HG03378 (cell line): Measurements from ENCODE around the gene INSM2.

ENCODE experiments used
- ATAC-seq: cut with Tn5 transposase; IDR thresholded peaks from one replicate; pipeline ENCODE4 v1.9.1; 2021; ENCODE audit warnings: mild to moderate bottlenecking, moderate library complexity; ENCODE audit not compliant: unreplicated experiment

Gene INSM2

GRCh38 chr14:35543006-35543405 lies 9.0 kb downstream of the INSM2 start:
- ATAC-seq = no peak

GRCh38 chr14:35549551-35549950 lies 15.6 kb downstream of the INSM2 start:
- ATAC-seq = no peak

GRCh38 chr14:35551081-35551480 lies 17.1 kb downstream of the INSM2 start:
- ATAC-seq = no peak

GRCh38 chr14:35553808-35554207 lies 19.8 kb downstream of the INSM2 start:
- ATAC-seq = no peak

- no peak for ATAC-seq
Observed at GRCh38 chr14:35556548-35556947, 22.6 kb downstream of the INSM2 start.

- no peak for ATAC-seq
Observed at GRCh38 chr14:35557221-35557747, 23.3 kb downstream of the INSM2 start.

GRCh38 chr14:35558680-35559079 lies 24.7 kb downstream of the INSM2 start:
- ATAC-seq = no peak

- no peak for ATAC-seq
Observed at GRCh38 chr14:35565871-35566464, 32.0 kb downstream of the INSM2 start.

- ATAC-seq = no peak
Observed at GRCh38 chr14:35571598-35571997, 37.6 kb downstream of the INSM2 start.

- ATAC-seq = no peak
Observed at GRCh38 chr14:35573911-35574310, 39.9 kb downstream of the INSM2 start.

GRCh38 chr14:35576260-35576659 lies 42.3 kb downstream of the INSM2 start:
- ATAC-seq = no peak

- no peak for ATAC-seq
Observed at GRCh38 chr14:35576856-35577255, 42.9 kb downstream of the INSM2 start.

GRCh38 chr14:35578135-35578534 lies 44.2 kb downstream of the INSM2 start:
- no peak for ATAC-seq

- no peak for ATAC-seq
Observed at GRCh38 chr14:35578639-35579038, 44.7 kb downstream of the INSM2 start.
